Esophagus squamous epithelium (tissue), 5 donors: ENCODE results near the gene L1TD1. TPM values are rescaled to one million over a fixed set of nuclear protein-coding genes. Genes with fewer than 3 reads are reported as not detected.
"Not testable (repeated sequence)": the region's sequence is repeated elsewhere in the genome, so short reads cannot be mapped to it uniquely, and the experiment has no call there.

Source experiments
- DNase-seq: peaks from one replicate; lab custom pipeline; 2025; lab: John Stamatoyannopoulos, UW
- H3K27ac ChIP-seq, 4 donors: fragments of 200-600 bp; sonication (generic); one replicate each; pipeline ENCODE4 v1.5.1; 2016 to 2019; ENCODE audit warnings: mild to moderate bottlenecking in 1 of 4
- H3K27me3 ChIP-seq, 4 donors: fragments of 200-600 bp; sonication (generic); 1 replicate in 3 of 4; 2 replicates in 1 of 4; pipeline versions ENCODE4 v1.5.1 to v1.6.0; 2017 to 2021; ENCODE audit warnings: antibody characterized with exemption in 1 of 4
- H3K36me3 ChIP-seq, 3 donors: fragments of 200-600 bp; sonication (generic); one replicate each; pipeline ENCODE4 v1.5.1; 2016 to 2019
- H3K4me1 ChIP-seq, 3 donors: fragments of 200-600 bp; sonication (generic); one replicate each; pipeline ENCODE4 v1.5.1; 2017 to 2019
- H3K4me3 ChIP-seq, 4 donors: fragments of 200-600 bp; sonication (generic); 1 replicate in 3 of 4; 2 replicates in 1 of 4; pipeline ENCODE4 v1.5.1; 2016 to 2019; ENCODE audit warnings: mild to moderate bottlenecking in 2 of 4, moderate library complexity in 1 of 4
- H3K9me3 ChIP-seq, 3 donors: fragments of 200-600 bp; sonication (generic); one replicate each; pipeline ENCODE4 v1.5.1; 2016 to 2019
- POLR2A ChIP-seq, 4 donors: fragments of 450-650 bp; IDR thresholded peaks; one replicate each; pipeline ENCODE4 v1.6.1; 2017; ENCODE audit warnings: antibody characterized with exemption in 4 of 4, mild to moderate bottlenecking in 4 of 4, moderate library complexity in 3 of 4
- WGBS, 2 donors: methylation state at CpG; one replicate each; pipeline ENCODE4 v1.1.5; 2018; 5-methylcytosine and 5-hydroxymethylcytosine counted together
- intact Hi-C: fragments of 100-400 bp; cut with DNase I; formaldehyde crosslinking; loops from one replicate; pipeline ENCODE4 v1.15.0; 2022
- total RNA-seq, 4 donors: library from RNA; depleted of rRNA; stranded (reverse); fragments of >200 nt; gene quantifications; one replicate each; pipeline ENCODE4 v1.1.0, GENCODE V29; 2016
- TF ChIP-seq, protein P1 (sequence below), 6 experiments: fragments of 450-650 bp in 4 of 6; fragments of 200-600 bp in 2 of 6; sonication (generic) in 2 of 6; IDR thresholded peaks; one replicate each; pipeline ENCODE4 v1.5.1; 2016 to 2019; ENCODE audit warnings: antibody characterized with exemption in 6 of 6, mild to moderate bottlenecking in 4 of 6, moderate library complexity in 4 of 6
- donor health status: DM: yes; HTN: yes; CAD: no.

Gene L1TD1
- total RNA-seq, 4 donors from 2014 or later: under 0.01 to 0.08 TPM; not detected in 2

DNA sequence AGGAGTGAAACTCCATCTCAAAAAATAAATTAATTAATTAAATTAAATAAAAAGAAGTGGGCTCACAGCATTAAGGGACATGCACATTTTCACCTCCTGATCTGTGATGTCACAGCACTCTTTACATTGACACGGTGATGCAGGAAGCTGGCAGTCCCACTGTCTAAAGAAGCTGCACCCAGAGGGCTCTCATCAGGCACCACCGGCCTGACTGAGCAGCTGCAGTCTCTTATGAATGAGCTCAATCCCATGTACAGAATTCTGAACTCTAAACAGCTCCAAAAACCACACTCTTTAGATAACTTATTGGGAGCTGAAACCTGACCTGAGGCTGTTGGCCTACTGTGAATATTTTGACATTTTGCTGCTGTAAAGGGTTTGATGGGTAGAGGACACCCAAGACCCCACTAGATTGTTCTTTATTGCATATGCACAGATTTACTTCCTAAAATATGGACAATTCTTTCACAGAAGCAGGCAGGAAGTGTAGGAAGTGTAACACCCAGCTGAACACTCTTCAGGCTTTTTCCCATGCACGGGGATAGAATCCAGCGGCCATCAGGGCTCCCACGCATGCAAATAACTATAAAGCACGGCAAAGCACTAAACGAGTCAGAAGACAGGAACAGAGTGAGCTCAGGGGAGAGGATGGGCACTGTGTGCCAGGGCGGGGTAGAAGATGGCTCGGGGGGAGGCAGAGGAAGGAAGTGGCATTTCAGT lies 46.2 kb downstream of the L1TD1 start:
- 58 to 59% methylated on average over 6 to 9 of the region's 9 CpGs for WGBS, 2 donors
- DNase-seq: no peak
- H3K4me3 ChIP-seq: no peak overlapping the region
- H3K27ac ChIP-seq: no peak overlapping the region
- H3K9me3 ChIP-seq: no peaks in the 10 kb centered on the region
- TF ChIP-seq, protein P1, sequence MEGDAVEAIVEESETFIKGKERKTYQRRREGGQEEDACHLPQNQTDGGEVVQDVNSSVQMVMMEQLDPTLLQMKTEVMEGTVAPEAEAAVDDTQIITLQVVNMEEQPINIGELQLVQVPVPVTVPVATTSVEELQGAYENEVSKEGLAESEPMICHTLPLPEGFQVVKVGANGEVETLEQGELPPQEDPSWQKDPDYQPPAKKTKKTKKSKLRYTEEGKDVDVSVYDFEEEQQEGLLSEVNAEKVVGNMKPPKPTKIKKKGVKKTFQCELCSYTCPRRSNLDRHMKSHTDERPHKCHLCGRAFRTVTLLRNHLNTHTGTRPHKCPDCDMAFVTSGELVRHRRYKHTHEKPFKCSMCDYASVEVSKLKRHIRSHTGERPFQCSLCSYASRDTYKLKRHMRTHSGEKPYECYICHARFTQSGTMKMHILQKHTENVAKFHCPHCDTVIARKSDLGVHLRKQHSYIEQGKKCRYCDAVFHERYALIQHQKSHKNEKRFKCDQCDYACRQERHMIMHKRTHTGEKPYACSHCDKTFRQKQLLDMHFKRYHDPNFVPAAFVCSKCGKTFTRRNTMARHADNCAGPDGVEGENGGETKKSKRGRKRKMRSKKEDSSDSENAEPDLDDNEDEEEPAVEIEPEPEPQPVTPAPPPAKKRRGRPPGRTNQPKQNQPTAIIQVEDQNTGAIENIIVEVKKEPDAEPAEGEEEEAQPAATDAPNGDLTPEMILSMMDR (IDR thresholded peaks at IDR 0.05): no peak
- TF ChIP-seq POLR2A (IDR thresholded peaks at IDR 0.05): no peak
- intact Hi-C loops: no loop called here
- no peaks in the 10 kb centered on the region for H3K27me3 ChIP-seq
- H3K36me3 ChIP-seq: no peaks in the 10 kb centered on the region
- H3K4me1 ChIP-seq: peaks cover 0 to 12% (median 8%) of the 10 kb centered on the region in 3 donors

DNA sequence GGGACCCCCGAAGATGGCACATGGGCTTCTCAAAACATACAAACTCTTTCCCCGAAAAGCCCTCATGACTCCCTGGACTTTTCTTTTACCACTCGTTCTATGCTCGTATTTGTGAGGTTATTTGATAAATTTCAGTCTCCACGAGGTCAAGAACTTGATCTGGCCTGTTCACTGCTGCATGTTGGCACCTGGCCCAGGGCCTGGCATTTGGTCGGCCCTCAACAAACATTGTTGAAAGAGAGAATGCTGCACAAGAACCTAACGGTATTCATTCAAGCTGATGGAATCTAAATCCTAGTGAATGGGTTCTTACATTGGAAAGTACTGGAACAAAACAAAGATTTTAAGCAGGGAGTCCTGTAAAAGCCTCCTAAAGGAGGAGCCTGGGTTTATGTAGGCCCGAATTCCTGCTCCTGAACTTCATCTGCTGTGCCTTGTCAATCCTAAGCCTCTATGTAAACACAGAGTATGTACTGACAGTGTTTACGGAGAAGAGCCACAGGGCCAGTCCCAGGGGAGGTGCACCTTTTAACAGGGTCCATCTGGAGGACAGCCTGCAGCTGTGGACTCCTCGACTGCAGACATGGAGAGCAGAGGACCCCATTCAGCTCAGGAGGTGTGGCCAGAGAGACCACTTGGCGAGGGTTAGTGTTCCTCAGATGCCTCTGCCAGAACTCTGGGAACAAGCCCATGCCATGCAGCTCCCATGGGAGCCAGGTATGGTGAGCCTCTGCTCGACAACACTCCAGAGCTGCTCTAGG lies 46.9 kb downstream of the L1TD1 start:
- intact Hi-C loops: no loop called here
- no peak overlapping the region for H3K4me3 ChIP-seq
- DNase-seq: no peak
- H3K27ac ChIP-seq: no peak overlapping the region
- peaks cover 0 to 12% (median 8%) of the 10 kb centered on the region in 3 donors for H3K4me1 ChIP-seq
- TF ChIP-seq, protein P1 (IDR thresholded peaks at IDR 0.05): no peak
- no peak for TF ChIP-seq POLR2A (IDR thresholded peaks at IDR 0.05)
- H3K9me3 ChIP-seq: no peaks in the 10 kb centered on the region
- no peaks in the 10 kb centered on the region for H3K36me3 ChIP-seq
- H3K27me3 ChIP-seq: no peaks in the 10 kb centered on the region
- 19 to 22% methylated on average over 7 to 9 of the region's 12 CpGs for WGBS, 2 donors

DNA sequence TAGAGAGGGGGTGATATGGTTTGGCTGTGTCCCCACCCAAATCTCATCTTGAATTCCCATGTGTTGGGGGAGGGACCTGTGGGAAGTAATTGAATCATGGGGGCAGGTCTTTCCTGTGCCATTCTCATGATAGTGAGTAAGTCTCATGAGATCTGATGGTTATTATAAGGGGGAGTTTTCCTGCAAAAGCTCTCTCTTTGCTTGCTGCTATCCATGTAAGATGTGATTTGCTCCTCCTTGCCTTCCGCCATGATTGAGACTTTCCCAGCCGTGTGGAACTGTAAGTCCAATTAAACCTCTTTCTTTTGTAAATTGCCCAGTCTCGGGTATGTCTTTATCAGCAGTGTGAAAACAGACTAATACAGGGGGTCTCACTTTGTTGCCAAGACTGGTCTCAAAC lies 49.7 kb downstream of the L1TD1 start:
- H3K27ac ChIP-seq, H3K4me3 ChIP-seq, H3K36me3 ChIP-seq, intact Hi-C loops, H3K9me3 ChIP-seq, H3K27me3 ChIP-seq, DNase-seq: not testable (repeated sequence)
- WGBS, 2 donors: 85 to 94% methylated on average over 3 of the region's 3 CpGs
- peaks cover 0 to 12% (median 8%) of the 10 kb centered on the region in 3 donors for H3K4me1 ChIP-seq

DNA sequence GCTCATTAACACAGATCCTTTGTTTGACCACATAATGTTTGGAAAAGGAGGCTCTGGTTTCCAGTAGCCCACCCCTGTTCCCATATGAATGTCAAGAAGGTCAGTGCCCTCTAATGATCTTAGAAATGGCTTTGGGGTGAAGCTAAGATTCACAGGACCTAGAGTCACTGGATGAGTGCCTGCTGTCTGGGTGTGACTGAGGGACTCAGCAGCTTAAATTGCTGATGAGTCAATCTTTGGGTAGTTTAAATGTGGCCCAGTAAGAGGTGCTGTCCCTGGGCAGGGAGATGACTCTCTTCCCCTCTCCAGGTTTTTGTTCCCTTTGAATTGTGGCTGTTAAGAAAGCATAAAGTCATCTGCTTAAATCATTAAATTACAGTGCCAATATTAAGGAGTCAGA lies 50.6 kb downstream of the L1TD1 start:
- peaks cover 0 to 12% (median 8%) of the 10 kb centered on the region in 3 donors for H3K4me1 ChIP-seq
- intact Hi-C loops: no loop called here
- TF ChIP-seq, protein P1 (IDR thresholded peaks at IDR 0.05): no peak
- TF ChIP-seq POLR2A (IDR thresholded peaks at IDR 0.05): no peak
- no peaks in the 10 kb centered on the region for H3K36me3 ChIP-seq
- no peak overlapping the region for H3K27ac ChIP-seq
- no peaks in the 10 kb centered on the region for H3K9me3 ChIP-seq
- no peak overlapping the region for H3K4me3 ChIP-seq
- no peaks in the 10 kb centered on the region for H3K27me3 ChIP-seq
- no peak for DNase-seq

DNA sequence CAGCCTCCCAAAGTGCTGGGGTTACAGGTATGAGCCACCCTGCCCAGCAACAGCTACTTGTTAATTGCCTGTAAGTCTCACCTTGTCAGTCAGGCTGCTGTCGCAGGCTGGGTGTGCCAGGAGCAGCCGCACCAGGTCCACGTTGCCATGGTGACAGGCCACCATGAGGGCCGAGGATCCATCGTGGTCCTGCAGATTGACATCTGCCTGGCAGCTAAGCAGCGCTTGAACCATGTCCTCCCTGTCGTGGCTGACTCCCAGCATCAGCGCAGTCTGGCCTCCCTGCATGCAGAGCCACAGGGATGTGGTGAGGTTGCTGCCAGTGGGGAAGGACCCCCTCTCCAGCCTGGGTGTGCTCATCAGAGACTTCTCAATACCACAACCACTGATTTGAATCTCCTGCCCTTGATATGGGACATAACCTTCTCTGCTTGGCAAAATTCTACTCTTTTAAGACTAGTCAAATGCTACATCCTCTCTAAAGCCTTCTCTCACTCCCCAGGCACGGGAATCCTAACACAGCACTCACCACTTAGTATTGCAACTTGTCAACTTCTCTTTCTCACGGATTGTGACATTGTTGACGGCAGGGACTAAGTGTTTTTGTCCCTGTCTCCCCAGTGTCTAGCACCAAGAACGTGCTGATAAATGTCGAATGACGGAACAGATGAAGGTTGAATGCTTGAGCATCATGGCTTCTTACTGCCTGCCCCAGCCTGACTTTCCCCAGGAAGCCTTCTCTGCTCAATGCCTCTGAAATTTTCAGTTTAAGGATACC lies 52.9 kb downstream of the L1TD1 start:
- intact Hi-C loops: no loop called here
- no peaks in the 10 kb centered on the region for H3K9me3 ChIP-seq
- no peaks in the 10 kb centered on the region for H3K4me1 ChIP-seq
- WGBS, 2 donors: 67 to 79% methylated on average over 8 to 11 of the region's 14 CpGs
- no peak overlapping the region for H3K27ac ChIP-seq
- no peaks in the 10 kb centered on the region for H3K36me3 ChIP-seq
- no peak overlapping the region for H3K4me3 ChIP-seq
- DNase-seq: no peak
- TF ChIP-seq POLR2A (IDR thresholded peaks at IDR 0.05): no peak
- TF ChIP-seq, protein P1 (IDR thresholded peaks at IDR 0.05): no peak
- H3K27me3 ChIP-seq: no peaks in the 10 kb centered on the region
